Adrenal gland (tissue), 5 donors: ENCODE measurements around the gene ZSCAN2.

Experiments used
- CTCF ChIP-seq, 6 experiments: fragments of 450-650 bp in 4 of 6; fragments of 200-600 bp in 2 of 6; sonication (generic) in 1 of 6; IDR thresholded peaks; 1 replicate in 5 of 6; 2 replicates in 1 of 6; pipeline versions ENCODE4 v1.5.1 to v1.8.0; 2016 to 2021; ENCODE audit warnings: antibody characterized with exemption in 6 of 6, mild to moderate bottlenecking in 2 of 6, moderate library complexity in 1 of 6
- POLR2A ChIP-seq, 2 donors: fragments of 450-650 bp; IDR thresholded peaks; one replicate each; pipeline ENCODE4 v1.6.1; 2017; ENCODE audit warnings: antibody characterized with exemption in 2 of 2, mild to moderate bottlenecking in 2 of 2, moderate library complexity in 1 of 2
- donor health status: DM: no; HTN: no; CAD: no.

- TF ChIP-seq CTCF (IDR thresholded peaks at IDR 0.05) (no peak), POLR2A (IDR thresholded peaks at IDR 0.05) (no peak)
These were observed 65.6 kb downstream of the ZSCAN2 start for GRCh38 chr15:84666373-84666772.
